Ovary (tissue), 9 donors: Measurements from ENCODE around the gene ABL2. TPM values are rescaled to one million over a fixed set of nuclear protein-coding genes. Genes with fewer than 3 reads are reported as not detected.
A peak's percentile ranks its signal among the peaks of the same experiment; 100 is the strongest.

Experiments
- DNase-seq, 5 donors: peaks; one replicate each; pipeline ENCODE4 v3.0.0-alpha.2; 2019 to 2020
- H3K27ac ChIP-seq, 2 donors: fragments of 200-600 bp; one replicate each; pipeline versions ENCODE4 v1.5.1 to v1.8.0; 2019 to 2022
- H3K27me3 ChIP-seq: fragments of 200-600 bp; one replicate; pipeline ENCODE4 v1.8.0; 2022
- H3K36me3 ChIP-seq: fragments of 200-600 bp; sonication (generic); one replicate; pipeline ENCODE4 v1.5.1; 2019
- H3K4me1 ChIP-seq: one replicate; pipeline ENCODE4 v1.8.1; 2013; ENCODE audit warnings: mild to moderate bottlenecking, moderate library complexity; ENCODE audit not compliant: insufficient read depth
- H3K4me3 ChIP-seq: fragments of 200-600 bp; sonication (generic); one replicate; pipeline ENCODE4 v1.5.1; 2017
- H3K9me3 ChIP-seq, 2 donors: fragments of 200-600 bp in 1 of 2; sonication (generic) in 1 of 2; one replicate each; pipeline versions ENCODE4 v1.5.1 to v1.8.1; 2013 to 2019; ENCODE audit warnings: mild to moderate bottlenecking in 1 of 2, moderate library complexity in 1 of 2
- EP300 ChIP-seq: sonication (generic); formaldehyde crosslinking; IDR thresholded peaks from one replicate; pipeline ENCODE4 v1.6.1; 2017; ENCODE audit warnings: antibody characterized with exemption
- POLR2A ChIP-seq: fragments of 450-650 bp; IDR thresholded peaks from one replicate; pipeline ENCODE4 v1.6.1; 2017; ENCODE audit warnings: antibody characterized with exemption, mild to moderate bottlenecking, moderate library complexity
- WGBS, 3 donors: extraction: QIAGEN DNeasy Blood & Tissue Kit in 1 of 3; methylation state at CpG; one replicate each; pipeline versions ENCODE4 v1.1.5 to v1.1.7; 2013 to 2017; 5-methylcytosine and 5-hydroxymethylcytosine counted together
- intact Hi-C, 4 donors: fragments of 100-400 bp; cut with DNase I; formaldehyde crosslinking; loops; one replicate each; pipeline versions ENCODE4 v1.11.0 to v1.15.1; 2022 to 2023
- polyA plus RNA-seq, 2 donors: library from polyadenylated mRNA; stranded (reverse); fragments of 200-250 nt in 1 of 2; fragments of 350-450 nt in 1 of 2; fragmentation: Illumina TruSeq in 1 of 2; extraction: RNeasy Lipid Tissue Mini Kit (QIAGEN cat#74804) in 1 of 2; gene quantifications; one replicate each; pipeline ENCODE4 v1.2.3, GENCODE V29; 2013 to 2014
- total RNA-seq, 7 donors: library from RNA; depleted of rRNA in 2 of 7; stranded (reverse); fragments of >200 nt in 2 of 7; fragmentation: NEBNext Ultra II Directional in 3 of 7; extraction: Animal tissue kit (Norgen Biotek cat#: 25700) in 3 of 7; gene quantifications; one replicate each; pipeline versions ENCODE4 v1.1.0 to v1.2.4, GENCODE V29; 2016 to 2023
- TF ChIP-seq, protein P1 (sequence below), 3 donors: fragments of 450-650 bp in 2 of 3; fragments of 200-600 bp in 1 of 3; IDR thresholded peaks; one replicate each; pipeline versions ENCODE4 v1.5.1 to v1.8.0; 2016 to 2022; ENCODE audit warnings: antibody characterized with exemption in 3 of 3, mild to moderate bottlenecking in 1 of 3
- donor health status: DM: no; HTN: no; CAD: no; lungs with moderate emphysema.
- donor health status: DM: no; HTN: no; CAD: no.
- donor health status: Bipolar disorder and iron deficiency.
- donor health status: DM: yes; HTN: yes; CAD: no.
- donor health status: DM: no; HTN: no; CAD: no.
- donor health status: DM: yes; HTN: yes; CAD: no.

ABL2 gene
- total and polyA plus RNA-seq, 9 donors: 4.1 to 22.7 (median 14.6) TPM

GRCh38 chr1:179089827-179090482, 139.5 kb downstream of the ABL2 start:
- WGBS, 3 donors: 58 to 67% (median 62%) methylated on average over 16 of the region's 16 CpGs
- intact Hi-C loops: loop anchor here in 1 of 4 donors (10.0 kb wide), 1 partner anchor 275 kb away; the partner anchor contains the start of gene AXDND1
- TF ChIP-seq, protein P1, sequence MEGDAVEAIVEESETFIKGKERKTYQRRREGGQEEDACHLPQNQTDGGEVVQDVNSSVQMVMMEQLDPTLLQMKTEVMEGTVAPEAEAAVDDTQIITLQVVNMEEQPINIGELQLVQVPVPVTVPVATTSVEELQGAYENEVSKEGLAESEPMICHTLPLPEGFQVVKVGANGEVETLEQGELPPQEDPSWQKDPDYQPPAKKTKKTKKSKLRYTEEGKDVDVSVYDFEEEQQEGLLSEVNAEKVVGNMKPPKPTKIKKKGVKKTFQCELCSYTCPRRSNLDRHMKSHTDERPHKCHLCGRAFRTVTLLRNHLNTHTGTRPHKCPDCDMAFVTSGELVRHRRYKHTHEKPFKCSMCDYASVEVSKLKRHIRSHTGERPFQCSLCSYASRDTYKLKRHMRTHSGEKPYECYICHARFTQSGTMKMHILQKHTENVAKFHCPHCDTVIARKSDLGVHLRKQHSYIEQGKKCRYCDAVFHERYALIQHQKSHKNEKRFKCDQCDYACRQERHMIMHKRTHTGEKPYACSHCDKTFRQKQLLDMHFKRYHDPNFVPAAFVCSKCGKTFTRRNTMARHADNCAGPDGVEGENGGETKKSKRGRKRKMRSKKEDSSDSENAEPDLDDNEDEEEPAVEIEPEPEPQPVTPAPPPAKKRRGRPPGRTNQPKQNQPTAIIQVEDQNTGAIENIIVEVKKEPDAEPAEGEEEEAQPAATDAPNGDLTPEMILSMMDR (IDR thresholded peaks at IDR 0.05): no peak
- TF ChIP-seq EP300 (no peak), POLR2A (no peak)
- Histone ChIP-seq H3K27me3 (no peaks in the 10 kb centered on the region), H3K27ac (peak overlapping the region in 1 of 2 donors; percentile 67), H3K4me3 (no peak overlapping the region), H3K4me1 (peaks cover 16% of the 10 kb centered on the region), H3K36me3 (no peaks in the 10 kb centered on the region), H3K9me3 (no peaks in the 10 kb centered on the region)
- DNase-seq: no peak

DNA sequence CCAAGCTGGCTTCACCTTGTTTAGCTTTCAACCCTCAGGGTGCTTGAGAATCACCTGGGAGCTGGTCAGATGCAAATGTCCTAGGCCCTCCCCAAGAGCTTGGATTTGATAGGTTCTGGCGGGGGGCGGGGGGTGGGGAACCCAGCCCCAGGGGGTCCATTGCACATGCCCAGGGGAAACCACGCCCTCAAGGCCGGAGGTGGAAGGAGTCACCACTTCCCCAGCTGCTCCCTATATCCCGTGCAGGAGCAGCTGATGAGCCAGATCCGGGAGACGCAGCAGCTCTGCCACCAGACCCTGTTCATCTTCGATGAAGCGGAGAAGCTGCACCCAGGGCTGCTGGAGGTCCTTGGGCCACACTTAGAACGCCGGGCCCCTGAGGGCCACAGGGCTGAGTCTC, 141.8 kb downstream of the ABL2 start:
- no peaks in the 10 kb centered on the region for H3K27me3 ChIP-seq
- DNase-seq: no peak
- no peak overlapping the region for H3K27ac ChIP-seq
- intact Hi-C loops: loop anchor here in 1 of 4 donors (10.0 kb wide), 1 partner anchor 277 kb away; the partner anchor contains the start of gene AXDND1
- TF ChIP-seq POLR2A: no peak
- TF ChIP-seq, protein P1 (IDR thresholded peaks at IDR 0.05): no peak
- TF ChIP-seq EP300: no peak
- WGBS, 3 donors: 68 to 74% (median 72%) methylated on average over 11 of the region's 11 CpGs
- H3K4me1 ChIP-seq: peaks cover 18% of the 10 kb centered on the region
- H3K4me3 ChIP-seq: no peak overlapping the region
- H3K36me3 ChIP-seq: no peaks in the 10 kb centered on the region
- no peaks in the 10 kb centered on the region for H3K9me3 ChIP-seq

DNA sequence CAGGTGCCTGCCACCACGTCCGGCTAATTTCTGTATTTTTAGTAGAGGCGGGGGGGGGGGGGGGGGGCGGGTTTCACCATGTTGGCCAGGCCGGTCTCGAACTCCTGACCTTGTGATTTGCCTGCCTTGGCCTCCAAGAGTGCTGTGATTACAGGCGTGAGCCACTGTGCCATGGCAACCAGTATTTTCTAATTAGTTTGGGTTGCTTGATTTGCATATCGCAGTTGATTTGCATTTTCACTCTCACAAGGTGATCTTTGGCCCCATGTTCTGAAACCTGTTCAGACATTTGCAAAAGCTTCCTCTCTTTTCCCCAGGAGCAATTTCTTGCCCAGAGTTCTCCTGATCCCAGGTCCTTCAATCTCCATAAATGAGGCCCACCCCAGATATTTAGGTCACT, 145.9 kb downstream of the ABL2 start:
- no peak for DNase-seq
- H3K4me1 ChIP-seq: peaks cover 4% of the 10 kb centered on the region
- TF ChIP-seq, protein P1 (IDR thresholded peaks at IDR 0.05): no peak
- no peak for TF ChIP-seq POLR2A
- TF ChIP-seq EP300: no peak
- no peak overlapping the region for H3K27ac ChIP-seq
- intact Hi-C loops: loop anchor here in 2 of 4 donors (5.0 to 10.0 kb wide), 2 partner anchors 281 to 284 kb away; partner anchors contain the start of gene AXDND1 (in 2 of the 2)
- H3K4me3 ChIP-seq: no peak overlapping the region
- no peaks in the 10 kb centered on the region for H3K27me3 ChIP-seq
- H3K9me3 ChIP-seq: no peaks in the 10 kb centered on the region
- no peaks in the 10 kb centered on the region for H3K36me3 ChIP-seq
- 57 to 82% (median 71%) methylated on average over 8 of the region's 8 CpGs for WGBS, 3 donors

DNA sequence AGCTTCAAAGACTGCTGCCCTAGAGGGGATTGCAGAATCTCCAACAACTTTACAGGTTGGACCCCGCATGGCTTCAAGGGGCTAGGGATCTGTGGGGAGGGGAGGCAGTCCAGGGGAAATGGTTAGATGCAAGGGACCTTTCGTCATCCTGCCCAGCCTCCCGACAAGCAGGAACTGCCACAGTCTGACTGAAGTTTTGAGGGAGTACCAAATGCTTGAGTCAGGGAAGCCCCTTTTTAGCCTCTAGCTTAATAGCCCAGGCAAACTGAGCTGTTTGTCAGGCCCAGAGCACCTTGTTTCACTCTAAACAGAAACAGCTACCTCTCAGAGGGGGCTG, 146.5 kb downstream of the ABL2 start:
- peaks cover 4% of the 10 kb centered on the region for H3K4me1 ChIP-seq
- no peak overlapping the region for H3K27ac ChIP-seq
- peak overlapping the region; percentile 95 for H3K4me3 ChIP-seq
- TF ChIP-seq, protein P1 (IDR thresholded peaks at IDR 0.05): no peak
- TF ChIP-seq EP300: no peak
- TF ChIP-seq POLR2A: no peak
- H3K27me3 ChIP-seq: no peaks in the 10 kb centered on the region
- 5 to 15% (median 6%) methylated on average over 3 of the region's 3 CpGs for WGBS, 3 donors
- DNase-seq: no peak
- no peaks in the 10 kb centered on the region for H3K9me3 ChIP-seq
- no peaks in the 10 kb centered on the region for H3K36me3 ChIP-seq
- intact Hi-C loops: loop anchor here in 2 of 4 donors (5.0 to 10.0 kb wide), 2 partner anchors 282 to 284 kb away; partner anchors contain the start of gene AXDND1 (in 2 of the 2)
